Renal cortex interstitium (tissue), 11 donors: ENCODE measurements around the gene GNG13. TPM values are rescaled to one million over a fixed set of nuclear protein-coding genes. Genes with fewer than 3 reads are reported as not detected.

Experiments used
- DNase-seq, 11 donors: peaks; one replicate each; pipeline ENCODE4 v3.0.0-alpha.2; 2013; ENCODE audit warnings: low read depth in 9 of 11, low spot score in 4 of 11; ENCODE audit errors: extremely low read depth in 1 of 11
- polyA plus RNA-seq, 3 donors: library from polyadenylated mRNA; unstranded; fragments of 120-200 nt; gene quantifications; one replicate each; pipeline ENCODE4 v1.2.1, GENCODE V29; 2013; ENCODE audit not compliant: insufficient read length in 3 of 3

The GNG13 gene
- polyA plus RNA-seq, 3 donors = 0.41 to 0.58 (median 0.47) TPM

DNA sequence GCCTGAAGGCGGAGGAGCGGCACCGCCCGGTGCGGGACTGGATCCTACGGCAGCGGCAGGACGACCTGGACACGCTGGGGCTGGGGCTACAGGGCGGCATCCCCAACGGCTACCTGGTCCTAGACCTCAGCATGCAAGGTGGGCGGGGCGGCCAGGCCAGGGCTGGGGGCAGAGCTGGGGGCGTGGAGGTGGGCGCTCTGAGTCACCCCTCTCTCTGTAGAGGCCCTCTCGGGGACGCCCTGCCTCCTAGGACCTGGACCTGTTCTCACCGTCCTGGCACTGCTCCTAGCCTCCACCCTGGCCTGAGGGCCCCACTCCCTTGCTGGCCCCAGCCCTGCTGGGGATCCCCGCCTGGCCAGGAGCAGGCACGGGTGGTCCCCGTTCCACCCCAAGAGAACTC lies 32.1 kb downstream of the GNG13 start:
- DNase-seq = no peak

DNA sequence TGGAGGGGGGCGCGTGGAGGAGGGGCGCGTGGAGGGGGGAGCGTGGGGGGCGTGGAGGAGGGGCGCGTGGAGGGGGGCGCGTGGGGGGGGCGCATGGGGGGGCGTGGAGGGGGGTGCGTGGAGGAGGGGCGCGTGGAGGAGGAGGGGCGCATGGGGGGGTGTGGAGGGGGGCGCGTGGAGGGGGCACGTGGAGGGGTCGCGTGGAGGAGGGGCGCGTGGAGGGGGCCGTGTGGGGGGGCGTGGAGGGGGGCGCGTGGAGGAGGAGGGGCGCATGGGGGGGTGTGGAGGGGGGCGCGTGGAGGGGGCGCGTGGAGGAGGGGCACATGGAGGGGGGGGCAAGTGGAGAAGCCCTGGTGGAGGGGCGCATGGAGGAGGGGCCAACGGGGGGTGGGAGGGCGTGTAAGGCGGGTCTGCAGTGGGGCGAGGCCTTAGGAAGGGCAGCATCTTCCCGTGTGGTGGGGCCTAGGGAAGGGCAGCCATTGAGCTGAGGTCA lies 32.7 kb downstream of the GNG13 start:
- no peak for DNase-seq

GRCh38 chr16:766820-767640 lies 33.5 kb downstream of the GNG13 start:
- no peak for DNase-seq

DNA sequence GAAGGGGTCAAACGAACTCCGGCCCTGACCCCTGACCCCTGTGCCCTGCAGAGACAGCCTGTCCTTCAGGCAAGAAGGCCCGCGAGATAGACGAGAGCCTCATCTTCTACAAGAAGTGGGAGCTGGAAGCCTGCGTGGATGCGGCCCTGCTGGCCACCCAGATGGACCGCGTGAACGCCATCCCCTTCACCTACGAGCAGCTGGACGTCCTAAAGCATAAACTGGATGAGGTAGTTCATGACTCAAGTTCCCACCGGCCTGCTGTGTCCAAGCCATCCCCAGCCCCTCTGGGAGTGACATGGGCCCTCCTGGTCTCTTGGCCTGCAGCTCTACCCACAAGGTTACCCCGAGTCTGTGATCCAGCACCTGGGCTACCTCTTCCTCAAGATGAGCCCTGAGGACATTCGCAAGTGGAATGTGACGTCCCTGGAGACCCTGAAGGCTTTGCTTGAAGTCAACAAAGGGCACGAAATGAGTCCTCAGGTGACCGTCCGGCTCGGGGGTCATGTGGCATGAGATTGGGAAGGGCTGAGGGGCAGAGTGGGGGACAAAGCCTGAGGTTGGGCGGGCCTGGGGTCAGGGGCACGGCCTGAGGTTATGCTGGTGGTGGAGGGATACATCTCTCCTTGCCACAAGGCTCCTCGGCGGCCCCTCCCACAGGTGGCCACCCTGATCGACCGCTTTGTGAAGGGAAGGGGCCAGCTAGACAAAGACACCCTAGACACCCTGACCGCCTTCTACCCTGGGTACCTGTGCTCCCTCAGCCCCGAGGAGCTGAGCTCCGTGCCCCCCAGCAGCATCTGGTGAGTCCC lies 34.3 kb downstream of the GNG13 start:
- no peak for DNase-seq

DNA sequence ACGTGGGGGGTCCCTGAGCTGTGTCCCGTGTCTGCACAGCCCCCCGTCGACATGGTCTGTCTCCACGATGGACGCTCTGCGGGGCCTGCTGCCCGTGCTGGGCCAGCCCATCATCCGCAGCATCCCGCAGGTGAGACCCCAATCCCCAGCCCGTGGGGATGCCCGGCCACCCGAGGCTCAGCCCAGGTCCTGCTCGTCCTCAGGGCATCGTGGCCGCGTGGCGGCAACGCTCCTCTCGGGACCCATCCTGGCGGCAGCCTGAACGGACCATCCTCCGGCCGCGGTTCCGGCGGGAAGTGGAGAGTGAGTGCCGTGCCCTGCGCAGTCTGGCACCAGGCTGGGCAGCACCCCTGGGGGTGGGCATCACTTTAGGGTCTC lies 35.1 kb downstream of the GNG13 start:
- DNase-seq = no peak

DNA sequence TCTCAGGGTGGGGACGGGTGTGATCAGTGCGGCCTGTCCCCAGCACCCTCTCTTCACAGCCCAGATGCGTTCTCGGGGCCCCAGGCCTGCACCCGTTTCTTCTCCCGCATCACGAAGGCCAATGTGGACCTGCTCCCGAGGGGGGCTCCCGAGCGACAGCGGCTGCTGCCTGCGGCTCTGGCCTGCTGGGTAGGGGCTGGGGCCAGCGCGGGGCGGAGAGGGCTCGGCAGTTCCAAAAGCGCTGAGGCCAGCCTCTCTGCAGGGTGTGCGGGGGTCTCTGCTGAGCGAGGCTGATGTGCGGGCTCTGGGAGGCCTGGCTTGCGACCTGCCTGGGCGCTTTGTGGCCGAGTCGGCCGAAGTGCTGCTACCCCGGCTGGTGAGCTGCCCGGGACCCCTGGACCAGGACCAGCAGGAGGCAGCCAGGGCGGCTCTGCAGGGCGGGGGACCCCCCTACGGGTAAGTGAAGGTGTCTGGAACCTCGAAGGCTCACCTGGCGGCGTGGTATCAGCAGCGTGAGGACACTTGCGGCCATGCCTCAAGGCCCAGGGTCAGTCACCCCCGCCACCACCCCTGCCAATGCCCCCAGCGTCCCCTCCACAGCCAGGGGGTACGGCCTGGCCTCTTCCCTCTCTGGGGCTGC lies 35.6 kb downstream of the GNG13 start:
- DNase-seq = no peak

DNA sequence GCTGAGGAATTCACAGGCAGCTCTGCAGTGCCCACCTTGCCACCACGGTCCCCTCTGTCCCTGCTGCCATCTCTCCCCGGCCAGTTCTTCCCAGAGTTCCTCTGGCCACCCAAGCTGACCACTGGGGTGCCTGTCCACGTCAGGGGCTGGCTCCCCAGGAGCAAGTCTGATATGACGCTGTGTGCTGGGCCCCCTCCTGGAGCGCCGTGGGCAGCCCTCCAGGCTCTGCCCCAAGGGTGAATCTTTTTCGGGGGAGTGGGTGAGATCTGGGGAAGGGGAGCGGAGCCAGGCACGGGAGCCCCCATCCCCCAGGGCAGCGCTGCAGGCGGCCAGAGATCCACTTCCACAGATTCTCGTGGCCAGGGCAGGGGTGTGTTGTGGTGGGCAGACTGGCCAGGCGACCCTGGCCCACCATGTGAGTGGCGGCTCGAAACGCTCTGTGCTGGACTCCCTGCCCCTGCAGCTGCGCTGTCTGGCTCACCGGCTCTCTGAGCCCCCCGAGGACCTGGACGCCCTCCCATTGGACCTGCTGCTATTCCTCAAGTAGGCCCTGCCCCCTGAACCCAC lies 36.3 kb downstream of the GNG13 start:
- DNase-seq = no peak

DNA sequence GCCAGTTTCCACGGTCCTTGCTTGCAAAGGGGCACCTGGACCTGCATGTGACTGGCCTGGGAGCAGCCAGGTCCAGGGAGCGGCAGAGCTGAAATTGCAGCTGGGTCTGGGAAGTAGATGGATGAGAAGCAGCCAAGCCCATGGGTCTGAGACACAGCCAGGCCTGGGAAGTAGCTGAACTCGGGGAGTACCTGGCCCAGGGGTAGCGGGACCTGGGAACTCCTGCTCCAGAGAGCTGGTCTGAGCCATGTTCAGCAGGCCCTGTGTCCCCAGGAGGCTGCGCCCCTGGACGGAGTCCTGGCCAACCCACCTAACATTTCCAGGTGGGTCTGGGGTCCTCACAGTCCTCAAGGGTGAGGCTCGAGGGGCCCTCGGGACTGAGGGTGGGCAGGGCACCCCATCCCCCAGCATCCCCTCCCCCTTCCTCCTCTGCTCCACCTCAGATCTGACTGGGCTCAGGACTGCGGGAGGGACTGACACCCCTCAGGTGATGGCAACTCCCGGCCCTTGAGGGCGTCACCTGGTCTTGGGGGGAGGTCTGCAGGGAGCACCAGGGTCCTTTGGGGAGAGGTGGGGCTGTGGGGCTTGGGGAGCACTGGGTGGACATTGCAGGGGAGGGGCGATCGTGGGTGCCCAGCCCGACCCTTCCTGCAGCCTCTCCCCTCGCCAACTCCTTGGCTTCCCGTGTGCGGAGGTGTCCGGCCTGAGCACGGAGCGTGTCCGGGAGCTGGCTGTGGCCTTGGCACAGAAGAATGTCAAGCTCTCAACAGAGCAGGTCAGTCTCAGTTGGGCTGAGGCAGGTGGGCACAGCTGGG lies 37.0 kb downstream of the GNG13 start:
- no peak for DNase-seq

DNA sequence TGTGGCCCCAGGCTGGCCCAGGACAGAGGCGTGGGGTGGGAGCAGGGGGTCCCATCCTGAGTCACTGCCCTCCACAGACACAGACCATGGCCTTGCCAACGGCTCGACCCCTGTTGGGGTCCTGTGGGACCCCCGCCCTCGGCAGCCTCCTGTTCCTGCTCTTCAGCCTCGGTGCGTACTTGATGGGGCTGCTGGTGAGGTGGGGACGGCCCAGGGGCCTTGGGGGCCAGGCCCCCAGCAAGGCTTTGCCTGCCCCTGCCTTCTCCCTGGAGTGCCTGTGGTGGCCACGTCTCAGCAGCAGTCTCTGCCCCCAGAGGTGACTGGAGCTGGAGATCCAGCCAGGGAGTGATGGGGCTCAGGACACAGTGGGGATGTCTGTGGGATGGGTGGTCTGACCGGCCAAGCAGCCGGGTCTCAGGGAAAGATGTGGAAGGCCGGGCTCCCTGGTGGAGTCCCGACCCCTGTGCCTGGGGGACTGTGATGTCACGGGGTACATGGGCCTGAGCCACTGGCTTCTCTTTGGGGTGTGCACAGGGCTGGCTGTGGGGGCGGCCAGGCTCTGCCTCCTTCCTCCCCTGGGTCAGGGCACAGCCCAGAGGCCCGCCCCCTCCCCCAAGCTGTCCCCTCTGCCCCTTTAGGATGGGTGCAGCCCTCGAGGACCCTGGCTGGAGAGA lies 37.8 kb downstream of the GNG13 start:
- no peak for DNase-seq

- DNase-seq = no peak
Observed at GRCh38 chr16:761625-762513, 38.7 kb downstream of the GNG13 start.

- DNase-seq = no peak
Observed at GRCh38 chr16:760545-761343, 39.8 kb downstream of the GNG13 start, which contains the start of gene MSLN. TSS of gene MSLN (plus strand) at chr16:760734. CDS start at chr16:762681, 1,947 bp downstream.

DNA sequence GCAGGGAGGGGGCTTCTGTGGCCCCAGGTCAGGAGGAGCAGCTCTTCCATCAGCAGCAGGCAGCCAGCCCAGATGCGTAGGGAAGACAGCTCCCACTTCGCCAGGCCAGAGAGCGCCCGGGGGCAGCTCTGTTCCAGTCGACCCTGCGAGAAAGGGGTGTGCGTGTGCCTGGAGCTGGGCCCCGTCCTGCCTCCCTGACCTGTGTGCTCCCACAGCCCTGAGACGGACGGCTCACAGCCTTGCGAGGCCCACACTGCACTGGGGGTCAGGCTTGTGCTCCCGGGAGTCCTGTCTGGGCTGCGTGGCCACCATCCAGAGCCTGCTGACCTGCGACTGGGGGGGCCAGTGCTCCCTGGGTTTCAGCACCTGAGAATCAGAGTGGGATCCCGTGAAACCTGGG lies 40.5 kb downstream of the GNG13 start:
- DNase-seq = no peak

DNA sequence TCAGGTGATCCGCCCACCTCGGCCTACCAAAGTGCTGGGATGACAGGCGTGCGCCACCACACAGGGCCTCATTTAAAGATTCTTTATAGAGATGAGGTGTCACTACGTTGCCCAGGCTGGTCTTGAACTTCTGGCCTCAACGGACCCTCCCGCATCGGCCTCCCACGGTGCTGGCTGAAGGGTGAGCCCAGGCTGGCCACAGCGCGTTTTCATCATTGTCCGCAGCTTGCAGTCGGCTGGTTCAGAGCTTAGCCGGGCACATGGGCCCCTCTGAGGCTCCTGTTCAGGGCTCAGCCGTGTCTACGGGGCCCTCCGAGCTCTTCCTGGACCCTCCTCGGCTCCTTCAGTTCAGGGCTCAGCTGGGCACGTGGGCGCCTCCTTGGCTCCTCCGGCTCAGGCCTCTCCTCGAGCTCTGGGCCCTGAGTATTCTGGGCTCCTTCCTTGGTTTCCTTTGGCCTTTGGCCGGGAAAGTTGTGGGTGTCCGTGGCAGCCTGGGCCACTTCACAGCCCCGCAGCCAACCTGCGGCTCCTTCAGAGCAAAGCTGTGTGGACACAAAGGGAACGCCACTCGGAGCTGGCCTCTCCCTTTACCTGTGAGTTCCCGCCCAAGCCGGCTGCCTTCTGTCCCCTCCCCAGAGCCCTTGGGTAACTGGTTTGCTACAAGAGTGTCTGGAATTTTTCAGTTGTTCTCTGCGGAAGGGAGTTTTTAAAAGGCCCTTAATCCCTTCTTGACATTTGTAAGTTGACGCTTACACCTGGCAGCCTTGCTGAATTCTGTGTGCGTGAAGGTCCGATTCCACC lies 41.2 kb downstream of the GNG13 start:
- DNase-seq = no peak

DNA sequence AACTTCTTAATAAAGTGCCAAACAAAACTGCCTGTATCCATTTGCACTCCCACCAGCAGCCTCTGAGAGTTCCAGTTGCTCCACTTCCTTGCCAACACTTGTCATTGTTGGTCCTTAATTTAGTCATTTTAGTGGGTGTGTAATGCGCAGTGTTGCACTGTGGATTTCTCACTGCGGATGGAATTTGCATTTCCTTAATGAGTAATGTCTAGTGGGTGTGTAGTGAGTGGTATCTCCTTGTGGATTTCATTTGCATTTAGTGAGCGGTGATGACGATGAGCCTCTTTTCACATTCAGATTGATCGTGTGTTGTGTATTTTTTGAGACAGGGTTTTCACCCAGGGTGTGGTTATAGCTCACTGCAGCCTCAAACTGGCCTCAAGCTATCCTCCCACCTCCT lies 44.1 kb downstream of the GNG13 start:
- DNase-seq = no peak

- no peak for DNase-seq
Observed at GRCh38 chr16:754656-755055, 45.9 kb downstream of the GNG13 start.
